Psoas muscle (tissue), 8 donors: ENCODE data around the gene RFX7. TPM values are rescaled to one million over a fixed set of nuclear protein-coding genes. Genes with fewer than 3 reads are reported as not detected.

Experiments used
- ATAC-seq, 4 donors: fragments of 200-7000 bp; cut with Tn5 transposase; one replicate each; pipeline ENCODE4 v1.9.1; 2020; ENCODE audit warnings: moderate library complexity in 3 of 4, mild to moderate bottlenecking in 2 of 4
- DNase-seq, 2 donors: peaks; one replicate each; pipeline ENCODE4 v3.0.0-alpha.2; 2020
- H3K27ac ChIP-seq: fragments of 200-600 bp; one replicate; pipeline ENCODE4 v1.8.0; 2022
- H3K27me3 ChIP-seq, 3 donors: fragments of 200-600 bp in 1 of 3; one replicate each; pipeline versions ENCODE4 v1.6.1 to v1.8.0; 2013 to 2022; ENCODE audit warnings: low read length in 2 of 3, mild to moderate bottlenecking in 2 of 3, moderate library complexity in 1 of 3; ENCODE audit not compliant: insufficient read depth in 3 of 3
- H3K36me3 ChIP-seq, 2 donors: fragments of 200-600 bp in 1 of 2; one replicate each; pipeline versions ENCODE4 v1.6.1 to v1.8.0; 2013 to 2022; ENCODE audit warnings: low read depth in 1 of 2, mild to moderate bottlenecking in 1 of 2, moderate library complexity in 1 of 2; ENCODE audit not compliant: insufficient read depth in 1 of 2
- H3K4me1 ChIP-seq: fragments of 200-600 bp; one replicate; pipeline ENCODE4 v1.8.0; 2022
- H3K4me3 ChIP-seq: fragments of 200-600 bp; one replicate; pipeline ENCODE4 v1.8.0; 2022; ENCODE audit warnings: mild to moderate bottlenecking
- H3K9me3 ChIP-seq: fragments of 200-600 bp; one replicate; pipeline ENCODE4 v1.8.0; 2022
- WGBS, 3 donors: extraction: QIAGEN DNeasy Blood & Tissue Kit; methylation state at CpG; one replicate each; pipeline versions ENCODE4 v1.1.6 to v1.1.7; 2013; 5-methylcytosine and 5-hydroxymethylcytosine counted together
- intact Hi-C, 2 donors: fragments of 100-400 bp; cut with DNase I; formaldehyde crosslinking; loops; one replicate each; pipeline versions ENCODE4 v1.11.0 to v1.14.2; 2022
- polyA plus RNA-seq, 3 donors: library from polyadenylated mRNA; stranded (reverse); fragments of 200-250 nt; gene quantifications; one replicate each; pipeline ENCODE4 v1.2.3, GENCODE V29; 2013
- total RNA-seq, 4 donors: library from RNA; stranded (reverse); fragmentation: NEBNext Ultra II Directional in 2 of 4; extraction: Animal tissue kit (Norgen Biotek cat#: 25700) in 2 of 4; gene quantifications; one replicate each; pipeline versions ENCODE4 v1.2.1 to v1.2.4, GENCODE V29; 2021 to 2023
- TF ChIP-seq, protein P1 (sequence below): fragments of 200-600 bp; IDR thresholded peaks from one replicate; pipeline ENCODE4 v1.8.0; 2022; ENCODE audit warnings: antibody characterized with exemption
- donor health status: healthy with polysubstance abuse.
- donor health status: DM: no; HTN: no; CAD: no; lungs with moderate emphysema.
- donor health status: Bipolar disorder and iron deficiency.
- donor health status: healthy.
- donor health status: DM: yes; HTN: yes; CAD: no.
- donor health status: DM: no; HTN: no; CAD: no.
- donor health status: DM: no; HTN: no; CAD: no.
- donor health status: DM: yes; HTN: yes; CAD: no.

The RFX7 gene
- total and polyA plus RNA-seq, 7 donors: 0.83 to 17.6 (median 11.8) TPM

DNA sequence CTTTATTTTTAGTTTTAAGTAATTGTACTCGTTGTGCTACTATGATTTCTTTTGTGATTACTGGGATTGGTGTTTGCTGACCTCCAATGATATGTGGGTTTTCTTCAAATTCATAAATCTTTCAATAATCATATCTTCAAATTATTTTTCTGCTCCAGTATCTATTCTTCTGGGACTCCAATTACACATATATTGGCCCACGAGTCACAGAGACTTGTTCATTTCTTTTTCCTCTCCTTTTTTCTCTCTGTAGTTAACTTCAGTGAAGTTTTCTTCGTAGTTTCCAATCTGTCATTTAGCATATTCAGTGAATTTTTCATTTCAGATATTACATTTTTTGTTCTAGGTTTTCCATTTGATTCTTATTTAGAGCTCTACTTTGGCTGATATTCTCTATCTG is 21.4 kb downstream of the RFX7 start:
- Histone ChIP-seq H3K27ac (no peak overlapping the region), H3K4me1 (no peaks in the 10 kb centered on the region), H3K4me3 (no peak overlapping the region), H3K9me3 (peaks cover 22% of the 10 kb centered on the region), H3K36me3 (no peaks in the 10 kb centered on the region), H3K27me3 (no peaks in the 10 kb centered on the region)
- no peak for ATAC-seq
- no peak for DNase-seq
- WGBS, 3 donors: 98% methylated on average over 3 of the region's 3 CpGs
- intact Hi-C loops: no loop called here
- TF ChIP-seq, protein P1, sequence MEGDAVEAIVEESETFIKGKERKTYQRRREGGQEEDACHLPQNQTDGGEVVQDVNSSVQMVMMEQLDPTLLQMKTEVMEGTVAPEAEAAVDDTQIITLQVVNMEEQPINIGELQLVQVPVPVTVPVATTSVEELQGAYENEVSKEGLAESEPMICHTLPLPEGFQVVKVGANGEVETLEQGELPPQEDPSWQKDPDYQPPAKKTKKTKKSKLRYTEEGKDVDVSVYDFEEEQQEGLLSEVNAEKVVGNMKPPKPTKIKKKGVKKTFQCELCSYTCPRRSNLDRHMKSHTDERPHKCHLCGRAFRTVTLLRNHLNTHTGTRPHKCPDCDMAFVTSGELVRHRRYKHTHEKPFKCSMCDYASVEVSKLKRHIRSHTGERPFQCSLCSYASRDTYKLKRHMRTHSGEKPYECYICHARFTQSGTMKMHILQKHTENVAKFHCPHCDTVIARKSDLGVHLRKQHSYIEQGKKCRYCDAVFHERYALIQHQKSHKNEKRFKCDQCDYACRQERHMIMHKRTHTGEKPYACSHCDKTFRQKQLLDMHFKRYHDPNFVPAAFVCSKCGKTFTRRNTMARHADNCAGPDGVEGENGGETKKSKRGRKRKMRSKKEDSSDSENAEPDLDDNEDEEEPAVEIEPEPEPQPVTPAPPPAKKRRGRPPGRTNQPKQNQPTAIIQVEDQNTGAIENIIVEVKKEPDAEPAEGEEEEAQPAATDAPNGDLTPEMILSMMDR: no peak

DNA sequence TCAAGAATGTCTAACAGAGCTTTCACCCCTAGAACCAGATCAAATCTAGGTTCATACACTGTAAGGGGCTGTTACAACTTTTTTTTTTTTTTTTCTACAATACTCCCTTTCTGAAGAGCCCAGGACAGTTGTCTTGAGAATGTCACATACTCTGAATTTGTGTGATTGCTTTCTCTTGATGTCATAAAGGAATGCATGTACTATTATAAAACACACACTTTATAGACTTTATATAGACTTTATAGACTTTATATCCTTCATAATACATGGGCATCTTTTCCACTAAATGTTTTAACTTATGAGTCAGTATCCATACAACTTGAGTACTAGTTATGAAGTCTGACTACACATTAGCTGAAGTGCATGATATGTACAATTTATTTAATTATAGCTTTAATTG is 26.3 kb downstream of the RFX7 start:
- DNase-seq: no peak
- peaks cover 1% of the 10 kb centered on the region for H3K4me1 ChIP-seq
- no peaks in the 10 kb centered on the region for H3K27me3 ChIP-seq
- H3K4me3 ChIP-seq: no peak overlapping the region
- TF ChIP-seq, protein P1: no peak
- no peaks in the 10 kb centered on the region for H3K36me3 ChIP-seq
- no peak for ATAC-seq
- H3K27ac ChIP-seq: no peak overlapping the region
- intact Hi-C loops: no loop called here
- H3K9me3 ChIP-seq: peaks cover 12% of the 10 kb centered on the region

GRCh38 chr15:56215769-56216168 is 27.9 kb downstream of the RFX7 start:
- Histone ChIP-seq H3K36me3 (no peaks in the 10 kb centered on the region), H3K27ac (no peak overlapping the region), H3K4me3 (no peak overlapping the region), H3K4me1 (peaks cover 8% of the 10 kb centered on the region), H3K27me3 (no peaks in the 10 kb centered on the region), H3K9me3 (peaks cover 16% of the 10 kb centered on the region)
- DNase-seq (no peak), ATAC-seq (no peak)
- intact Hi-C loops: no loop called here
- TF ChIP-seq, protein P1: no peak
- WGBS, 3 donors: 75 to 82% (median 79%) methylated on average over 1 of the region's 1 CpG

- intact Hi-C loops: no loop called here
- WGBS, 3 donors: 78 to 86% (median 78%) methylated on average over 4 of the region's 4 CpGs
- H3K4me3 ChIP-seq: no peak overlapping the region
- peaks cover 12% of the 10 kb centered on the region for H3K9me3 ChIP-seq
- TF ChIP-seq, protein P1: no peak
- H3K4me1 ChIP-seq: peaks cover 17% of the 10 kb centered on the region
- H3K27ac ChIP-seq: no peak overlapping the region
- no peaks in the 10 kb centered on the region for H3K27me3 ChIP-seq
- no peak for DNase-seq
- ATAC-seq: peak in 1 of 4 donors; percentile 58
- H3K36me3 ChIP-seq: no peaks in the 10 kb centered on the region
Observed at GRCh38 chr15:56211960-56212550, 31.6 kb downstream of the RFX7 start.

- no peaks in the 10 kb centered on the region for H3K36me3 ChIP-seq
- TF ChIP-seq, protein P1: no peak
- no peak overlapping the region for H3K27ac ChIP-seq
- H3K4me1 ChIP-seq: peaks cover 19% of the 10 kb centered on the region
- H3K27me3 ChIP-seq: no peaks in the 10 kb centered on the region
- DNase-seq (no peak), ATAC-seq (no peak)
- H3K4me3 ChIP-seq: no peak overlapping the region
- intact Hi-C loops: no loop called here
- peaks cover 12% of the 10 kb centered on the region for H3K9me3 ChIP-seq
Observed at GRCh38 chr15:56211064-56211463, 32.6 kb downstream of the RFX7 start.
